ENCODE measurements around the gene DGKZ. TPM values are rescaled to one million over a fixed set of nuclear protein-coding genes. Genes with fewer than 3 reads are reported as not detected.

The DGKZ gene
- total RNA-seq, 1 experiment from 2014 or later = 68.9 TPM

GRCh38 chr11:46307369-46307768 lies 39.9 kb upstream of the DGKZ start:
- Histone ChIP-seq H3K4ac (ENCODE audit: low read depth, low read length) (no peak overlapping the region), H3K9me3 (ENCODE audit: control insufficient read depth, low read depth, low read length) (no peaks in the 10 kb centered on the region), H3K23me2 (ENCODE audit: insufficient read length, low read depth, low read length, poor library complexity, severe bottlenecking) (no peaks in the 10 kb centered on the region), H2AK5ac (ENCODE audit: insufficient read length, low read length) (no peak overlapping the region), H2BK5ac (ENCODE audit: insufficient read length, low read length) (no peak overlapping the region), H3K27ac (ENCODE audit: insufficient read length, low read depth, low read length) (no peak overlapping the region), H2BK12ac (ENCODE audit: insufficient read length, low read depth, low read length) (no peak overlapping the region), H4K5ac (ENCODE audit: insufficient read length, low read depth, low read length) (no peak overlapping the region), H4K8ac (replicated peaks; ENCODE audit: insufficient read length, low read depth, low read length) (no peak overlapping the region), H3K23ac (ENCODE audit: insufficient read length, low read depth, low read length) (no peak overlapping the region), H3T11ph (ENCODE audit: low read length) (no peak overlapping the region), H2AFZ (ENCODE audit: low read length) (no peak overlapping the region), H3K4me2 (ENCODE audit: insufficient read depth, insufficient read length, low read length) (no peak overlapping the region), H2BK120ac (ENCODE audit: low read depth, low read length, poor library complexity, severe bottlenecking) (no peak overlapping the region), H3K79me2 (ENCODE audit: insufficient read depth, low read length) (no peaks in the 10 kb centered on the region), H3K14ac (ENCODE audit: insufficient read depth, low read length) (no peak overlapping the region), H3K18ac (ENCODE audit: insufficient read length, low read depth, low read length) (no peak overlapping the region), H4K20me1 (ENCODE audit: control insufficient read depth, insufficient read depth, insufficient read length) (no peaks in the 10 kb centered on the region), H3K79me1 (ENCODE audit: insufficient read depth, low read depth, low read length, poor library complexity, severe bottlenecking) (no peaks in the 10 kb centered on the region), H3K4me1 (ENCODE audit: insufficient read depth, low read length) (no peaks in the 10 kb centered on the region), H3K56ac (ENCODE audit: insufficient read length, low read depth, low read length) (no peak overlapping the region), H3K27me3 (ENCODE audit: insufficient read depth, low read length) (no peaks in the 10 kb centered on the region), H3K9ac (ENCODE audit: extremely low read depth, insufficient read length, low read length) (no peak overlapping the region), H2BK20ac (ENCODE audit: low read depth, low read length, poor library complexity, severe bottlenecking) (no peak overlapping the region), H4K91ac (ENCODE audit: insufficient read length, low read depth, low read length) (peak overlapping the region; percentile 53), H2BK15ac (ENCODE audit: low read depth, low read length) (no peak overlapping the region)
- Mint-ChIP-seq H3K9me3 (no peaks in the 10 kb centered on the region), H3K36me3 (ENCODE audit: insufficient read depth in 1 of 3, low read depth in 3 of 3) (peaks cover 0 to 4% (median 0%) of the 10 kb centered on the region in 3 experiments; a peak in 2 of 7 replicates), H3K27me3 (ENCODE audit: low read depth) (no peaks in the 10 kb centered on the region), H3K4me3 (no peak overlapping the region), H3K27ac (peak overlapping the region in 1 of 3 experiments; percentile 52; a peak in 1 of 7 replicates), H3K4me1 (peaks cover 11 to 29% of the 10 kb centered on the region in 2 experiments)
- no CpG with 5 or more reads among the region's 3 CpGs for WGBS (ENCODE audit: extremely low coverage, insufficient read length, low lambda C conversion rate)
- TF ChIP-seq, protein P1, sequence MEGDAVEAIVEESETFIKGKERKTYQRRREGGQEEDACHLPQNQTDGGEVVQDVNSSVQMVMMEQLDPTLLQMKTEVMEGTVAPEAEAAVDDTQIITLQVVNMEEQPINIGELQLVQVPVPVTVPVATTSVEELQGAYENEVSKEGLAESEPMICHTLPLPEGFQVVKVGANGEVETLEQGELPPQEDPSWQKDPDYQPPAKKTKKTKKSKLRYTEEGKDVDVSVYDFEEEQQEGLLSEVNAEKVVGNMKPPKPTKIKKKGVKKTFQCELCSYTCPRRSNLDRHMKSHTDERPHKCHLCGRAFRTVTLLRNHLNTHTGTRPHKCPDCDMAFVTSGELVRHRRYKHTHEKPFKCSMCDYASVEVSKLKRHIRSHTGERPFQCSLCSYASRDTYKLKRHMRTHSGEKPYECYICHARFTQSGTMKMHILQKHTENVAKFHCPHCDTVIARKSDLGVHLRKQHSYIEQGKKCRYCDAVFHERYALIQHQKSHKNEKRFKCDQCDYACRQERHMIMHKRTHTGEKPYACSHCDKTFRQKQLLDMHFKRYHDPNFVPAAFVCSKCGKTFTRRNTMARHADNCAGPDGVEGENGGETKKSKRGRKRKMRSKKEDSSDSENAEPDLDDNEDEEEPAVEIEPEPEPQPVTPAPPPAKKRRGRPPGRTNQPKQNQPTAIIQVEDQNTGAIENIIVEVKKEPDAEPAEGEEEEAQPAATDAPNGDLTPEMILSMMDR (conservative IDR thresholded peaks at IDR 0.05) = no peak
- no peak for DNase-seq
